ENCODE results near the gene TMEM184B.

The TMEM184B gene

GRCh38 chr22:38205261-38206128 is 67.3 kb downstream of the TMEM184B start:
- no peak for DNase-seq (ENCODE audit: low read depth in 2 of 2)

GRCh38 chr22:38204784-38205183 is 68.0 kb downstream of the TMEM184B start:
- no peak for DNase-seq (ENCODE audit: low read depth in 2 of 2)

GRCh38 chr22:38203855-38204514 is 68.8 kb downstream of the TMEM184B start:
- no peak for DNase-seq (ENCODE audit: low read depth in 2 of 2)

- DNase-seq (ENCODE audit: low read depth in 2 of 2), result no peak
These were observed 69.6 kb downstream of the TMEM184B start for GRCh38 chr22:38203090-38203810.

GRCh38 chr22:38202437-38203089 is 70.2 kb downstream of the TMEM184B start:
- DNase-seq (ENCODE audit: low read depth in 2 of 2), result peak; percentile 35 to 42

- peak; percentile 80 to 86 for DNase-seq (ENCODE audit: low read depth in 2 of 2)
These were observed 70.9 kb downstream of the TMEM184B start, which contains the start of gene MAFF for GRCh38 chr22:38201711-38202436. MAFF (plus strand) TSS chr22:38201994; CDS start chr22:38213854, 11,860 bp downstream.

- no peak for DNase-seq (ENCODE audit: low read depth in 2 of 2)
These were observed 71.5 kb downstream of the TMEM184B start for GRCh38 chr22:38201371-38201710.

GRCh38 chr22:38199826-38200559 is 72.8 kb downstream of the TMEM184B start:
- DNase-seq (ENCODE audit: low read depth in 2 of 2), result no peak

- no peak for DNase-seq (ENCODE audit: low read depth in 2 of 2)
These were observed 75.9 kb downstream of the TMEM184B start for GRCh38 chr22:38196791-38197419.

GRCh38 chr22:38193580-38193979 is 79.2 kb downstream of the TMEM184B start:
- no peak for DNase-seq (ENCODE audit: low read depth in 2 of 2)

- DNase-seq (ENCODE audit: low read depth in 2 of 2), result no peak
These were observed 80.3 kb downstream of the TMEM184B start for GRCh38 chr22:38192475-38192863.

- DNase-seq (ENCODE audit: low read depth in 2 of 2), result no peak
These were observed 80.9 kb downstream of the TMEM184B start for GRCh38 chr22:38191731-38192474.

GRCh38 chr22:38191055-38191454 is 81.8 kb downstream of the TMEM184B start:
- no peak for DNase-seq (ENCODE audit: low read depth in 2 of 2)

GRCh38 chr22:38190581-38190980 is 82.2 kb downstream of the TMEM184B start:
- DNase-seq (ENCODE audit: low read depth in 2 of 2), result no peak

- DNase-seq (ENCODE audit: low read depth in 2 of 2), result no peak
These were observed 83.7 kb downstream of the TMEM184B start for GRCh38 chr22:38189104-38189503.

GRCh38 chr22:38187413-38188212 is 85.2 kb downstream of the TMEM184B start:
- no peak for DNase-seq (ENCODE audit: low read depth in 2 of 2)

- DNase-seq (ENCODE audit: low read depth in 2 of 2), result no peak
These were observed 86.4 kb downstream of the TMEM184B start for GRCh38 chr22:38186429-38186828.

GRCh38 chr22:38184788-38185187 is 88.0 kb downstream of the TMEM184B start:
- DNase-seq (ENCODE audit: low read depth in 2 of 2), result no peak

Data from stimulated activated CD4-positive, alpha-beta T cell treated with anti-CD3 and anti-CD28 coated beads, Interleukin-1b, Interleukin-23, amount 100 ng/mL, for 4 hours (primary cell).